ENCODE data around the gene B4GALNT1. TPM values are rescaled to one million over a fixed set of nuclear protein-coding genes. Genes with fewer than 3 reads are reported as not detected.

B4GALNT1 gene
- total RNA-seq, 1 experiment from 2014 or later, result 0.63 TPM

GRCh38 chr12:57576613-57577160, 56.3 kb downstream of the B4GALNT1 start:
- H3K36me3 ChIP-seq (ENCODE audit: insufficient read depth, low read length), result peaks cover 43% of the 10 kb centered on the region; the same call in 1 of the 2 replicates
- no peak overlapping the region for H3K4me2 ChIP-seq (ENCODE audit: low read depth, low read length, poor library complexity, severe bottlenecking)
- no peaks in the 10 kb centered on the region for H3K9me2 ChIP-seq (replicated peaks; ENCODE audit: insufficient read depth, low read length)

More at GRCh38 chr12:57576613-57577160, 56.3 kb downstream of the B4GALNT1 start:
- DNase-seq, result no peak
- Histone ChIP-seq H2AFZ (ENCODE audit: low read length) (no peak overlapping the region), H3K79me2 (ENCODE audit: low read length) (no peaks in the 10 kb centered on the region), H3K27ac (ENCODE audit: low read length) (no peak overlapping the region), H3K4me1 (ENCODE audit: low read length) (no peaks in the 10 kb centered on the region), H3K27me3 (ENCODE audit: low read length) (no peaks in the 10 kb centered on the region), H3K9me3 (ENCODE audit: low read length) (no peaks in the 10 kb centered on the region), H3K9ac (ENCODE audit: low read length) (no peak overlapping the region), H3K4me3 (ENCODE audit: low read length) (no peak overlapping the region), H4K20me1 (ENCODE audit: insufficient read depth, low read depth, low read length) (no peaks in the 10 kb centered on the region)

Other genes with a start within 250 kb of the B4GALNT1 start
- 31.9 and 39.0 TPM in 2 replicates for gene R3HDM2, start 202.2 kb downstream of the B4GALNT1 start, total RNA-seq (2014; rRNA removed; shearing (Covaris generic); ENCODE audit: low replicate concordance)
- gene INHBC, start 198.4 kb downstream of the B4GALNT1 start, total RNA-seq (2014; rRNA removed; shearing (Covaris generic); ENCODE audit: low replicate concordance), result 0.11 TPM in 1 of 2 replicates, not detected in the other
- 14.3 and 17.9 TPM in 2 replicates for gene INHBE, start 177.9 kb downstream of the B4GALNT1 start, total RNA-seq (2014; rRNA removed; shearing (Covaris generic); ENCODE audit: low replicate concordance)
- 1.9 and 9.3 TPM in 2 replicates for gene GLI1, start 173.4 kb downstream of the B4GALNT1 start, total RNA-seq (2014; rRNA removed; shearing (Covaris generic); ENCODE audit: low replicate concordance)
- gene ARHGAP9, start 153.3 kb downstream of the B4GALNT1 start, total RNA-seq (2014; rRNA removed; shearing (Covaris generic); ENCODE audit: low replicate concordance), result 6.7 and 12.3 TPM in 2 replicates
- gene MARS1, start 145.1 kb downstream of the B4GALNT1 start, total RNA-seq (2014; rRNA removed; shearing (Covaris generic); ENCODE audit: low replicate concordance), result 204 and 260 TPM in 2 replicates
- gene DDIT3, start 112.7 kb downstream of the B4GALNT1 start, total RNA-seq (2014; rRNA removed; shearing (Covaris generic); ENCODE audit: low replicate concordance), result 54.3 and 73.3 TPM in 2 replicates
- gene MBD6, start 110.4 kb downstream of the B4GALNT1 start, total RNA-seq (2014; rRNA removed; shearing (Covaris generic); ENCODE audit: low replicate concordance), result 23.5 and 32.4 TPM in 2 replicates
- gene DCTN2, start 86.0 kb downstream of the B4GALNT1 start, total RNA-seq (2014; rRNA removed; shearing (Covaris generic); ENCODE audit: low replicate concordance), result 77.9 and 123 TPM in 2 replicates
- 21.5 and 24.0 TPM in 2 replicates for gene KIF5A, start 83.2 kb downstream of the B4GALNT1 start, total RNA-seq (2014; rRNA removed; shearing (Covaris generic); ENCODE audit: low replicate concordance)
- 9.3 and 23.9 TPM in 2 replicates for gene PIP4K2C, start 42.0 kb downstream of the B4GALNT1 start, total RNA-seq (2014; rRNA removed; shearing (Covaris generic); ENCODE audit: low replicate concordance)
- gene DTX3, start 28.4 kb downstream of the B4GALNT1 start, total RNA-seq (2014; rRNA removed; shearing (Covaris generic); ENCODE audit: low replicate concordance), result 16.8 and 22.9 TPM in 2 replicates
- 0.87 TPM in 1 of 2 replicates, not detected in the other for gene ARHGEF25, start 21.8 kb downstream of the B4GALNT1 start, total RNA-seq (2014; rRNA removed; shearing (Covaris generic); ENCODE audit: low replicate concordance)
- 72.6 and 120 TPM in 2 replicates for gene OS9, start 60.9 kb upstream of the B4GALNT1 start, total RNA-seq (2014; rRNA removed; shearing (Covaris generic); ENCODE audit: low replicate concordance)
- 6.7 and 12.0 TPM in 2 replicates for gene AGAP2, start 105.5 kb upstream of the B4GALNT1 start, total RNA-seq (2014; rRNA removed; shearing (Covaris generic); ENCODE audit: low replicate concordance)
- 33.3 and 42.7 TPM in 2 replicates for gene TSPAN31, start 111.8 kb upstream of the B4GALNT1 start, total RNA-seq (2014; rRNA removed; shearing (Covaris generic); ENCODE audit: low replicate concordance)
- gene CDK4, start 119.1 kb upstream of the B4GALNT1 start, total RNA-seq (2014; rRNA removed; shearing (Covaris generic); ENCODE audit: low replicate concordance), result 154 and 164 TPM in 2 replicates
- 30.3 and 45.9 TPM in 2 replicates for gene MARCHF9, start 121.9 kb upstream of the B4GALNT1 start, total RNA-seq (2014; rRNA removed; shearing (Covaris generic); ENCODE audit: low replicate concordance)
- 0.86 and 3.5 TPM in 2 replicates for gene CYP27B1, start 133.9 kb upstream of the B4GALNT1 start, total RNA-seq (2014; rRNA removed; shearing (Covaris generic); ENCODE audit: low replicate concordance)
- 11.9 and 17.4 TPM in 2 replicates for gene METTL1, start 138.9 kb upstream of the B4GALNT1 start, total RNA-seq (2014; rRNA removed; shearing (Covaris generic); ENCODE audit: low replicate concordance)
- gene EEF1AKMT3, start 139.4 kb upstream of the B4GALNT1 start, total RNA-seq (2014; rRNA removed; shearing (Covaris generic); ENCODE audit: low replicate concordance), result 4.1 and 5.5 TPM in 2 replicates
- 40.7 and 57.1 TPM in 2 replicates for gene TSFM, start 149.6 kb upstream of the B4GALNT1 start, total RNA-seq (2014; rRNA removed; shearing (Covaris generic); ENCODE audit: low replicate concordance)
- gene AVIL, start 185.5 kb upstream of the B4GALNT1 start, total RNA-seq (2014; rRNA removed; shearing (Covaris generic); ENCODE audit: low replicate concordance), result 1.7 TPM in 1 of 2 replicates, not detected in the other
- 10.9 and 14.2 TPM in 2 replicates for gene CTDSP2, start 213.5 kb upstream of the B4GALNT1 start, total RNA-seq (2014; rRNA removed; shearing (Covaris generic); ENCODE audit: low replicate concordance)